Esophagus muscularis mucosa (tissue), 4 donors: ENCODE data around the gene TTLL3. TPM values are rescaled to one million over a fixed set of nuclear protein-coding genes. Genes with fewer than 3 reads are reported as not detected.

Experiments used
- DNase-seq: peaks from one replicate; pipeline ENCODE4 v3.0.0-alpha.2; 2017; ENCODE audit errors: extremely low spot score
- H3K27ac ChIP-seq, 4 donors: fragments of 200-600 bp; sonication (generic); replicated peaks in 1 of 4; 1 replicate in 3 of 4; 2 replicates in 1 of 4; pipeline ENCODE4 v1.5.1; 2016 to 2019; ENCODE audit warnings: mild to moderate bottlenecking in 1 of 4
- H3K27me3 ChIP-seq, 4 donors: fragments of 200-600 bp; sonication (generic); one replicate each; pipeline versions ENCODE4 v1.5.1 to v1.6.0; 2016 to 2019
- H3K36me3 ChIP-seq, 4 donors: fragments of 200-600 bp; sonication (generic); one replicate each; pipeline ENCODE4 v1.5.1; 2016 to 2019
- H3K4me1 ChIP-seq, 4 donors: fragments of 200-600 bp; sonication (generic); one replicate each; pipeline ENCODE4 v1.5.1; 2016 to 2019
- H3K4me3 ChIP-seq, 4 donors: fragments of 200-600 bp; sonication (generic); 1 replicate in 2 of 4; 2 replicates in 2 of 4; pipeline ENCODE4 v1.5.1; 2016 to 2019; ENCODE audit warnings: mild to moderate bottlenecking in 4 of 4, moderate library complexity in 1 of 4
- H3K9me3 ChIP-seq, 4 donors: fragments of 200-600 bp; sonication (generic); 1 replicate in 3 of 4; 2 replicates in 1 of 4; pipeline ENCODE4 v1.5.1; 2016 to 2019
- EP300 ChIP-seq: sonication (generic); formaldehyde crosslinking; IDR thresholded peaks from one replicate; pipeline ENCODE4 v1.6.1; 2017; ENCODE audit warnings: antibody characterized with exemption
- POLR2A ChIP-seq: fragments of 450-650 bp; IDR thresholded peaks from one replicate; pipeline ENCODE4 v1.6.1; 2017; ENCODE audit warnings: antibody characterized with exemption, moderate library complexity, mild to moderate bottlenecking, low read depth
- POLR2AphosphoS5 ChIP-seq, 2 donors: sonication (generic); formaldehyde crosslinking; IDR thresholded peaks; one replicate each; pipeline ENCODE4 v1.6.1; 2017; ENCODE audit warnings: antibody characterized with exemption in 2 of 2
- WGBS: methylation state at CpG from one replicate; pipeline ENCODE4 v1.1.5; 2018; 5-methylcytosine and 5-hydroxymethylcytosine counted together
- intact Hi-C: fragments of 100-400 bp; cut with DNase I; formaldehyde crosslinking; loops from one replicate; pipeline ENCODE4 v1.15.1; 2023
- total RNA-seq, 4 donors: library from RNA; depleted of rRNA; stranded (reverse); fragments of >200 nt; gene quantifications; one replicate each; pipeline versions ENCODE4 v1.1.0 to v1.2.1, GENCODE V29; 2016
- TF ChIP-seq, protein P1 (sequence below), 3 experiments: fragments of 200-600 bp in 2 of 3; fragments of 450-650 bp in 1 of 3; sonication (generic) in 2 of 3; IDR thresholded peaks; one replicate each; pipeline ENCODE4 v1.5.1; 2017 to 2019; ENCODE audit warnings: antibody characterized with exemption in 3 of 3, mild to moderate bottlenecking in 2 of 3, moderate library complexity in 1 of 3

The TTLL3 gene
- total RNA-seq, 4 donors from 2014 or later = 15.5 to 56.5 (median 25.6) TPM

DNA sequence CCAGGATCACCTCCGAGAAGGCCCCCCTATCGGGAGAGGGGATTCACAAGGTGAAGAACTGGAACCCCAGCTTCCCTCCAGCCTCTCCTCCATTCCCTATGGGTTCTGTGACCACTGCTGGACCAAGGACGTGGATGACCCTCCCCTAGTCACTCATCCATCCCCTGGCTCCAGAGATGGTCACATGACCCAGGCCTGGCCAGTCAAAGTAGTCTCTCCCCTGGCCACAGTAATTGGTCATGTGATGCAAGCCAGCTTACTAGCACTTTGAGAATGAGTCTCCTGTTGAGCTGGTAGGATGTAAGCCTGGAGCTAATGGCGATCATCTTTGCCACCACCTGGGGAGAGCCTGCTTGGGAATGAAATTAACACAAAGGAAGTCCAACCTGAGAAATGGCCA is 44.2 kb upstream of the TTLL3 start:
- no peak overlapping the region for H3K27ac ChIP-seq
- H3K9me3 ChIP-seq = no peaks in the 10 kb centered on the region
- WGBS = 93% methylated on average over 4 of the region's 4 CpGs
- DNase-seq = no peak
- peaks cover 34 to 42% (median 41%) of the 10 kb centered on the region in 4 donors for H3K4me1 ChIP-seq
- H3K27me3 ChIP-seq = no peaks in the 10 kb centered on the region
- H3K4me3 ChIP-seq = no peak overlapping the region
- TF ChIP-seq POLR2AphosphoS5 (IDR thresholded peaks at IDR 0.05) (no peak), EP300 (no peak), POLR2A (no peak)
- TF ChIP-seq, protein P1, sequence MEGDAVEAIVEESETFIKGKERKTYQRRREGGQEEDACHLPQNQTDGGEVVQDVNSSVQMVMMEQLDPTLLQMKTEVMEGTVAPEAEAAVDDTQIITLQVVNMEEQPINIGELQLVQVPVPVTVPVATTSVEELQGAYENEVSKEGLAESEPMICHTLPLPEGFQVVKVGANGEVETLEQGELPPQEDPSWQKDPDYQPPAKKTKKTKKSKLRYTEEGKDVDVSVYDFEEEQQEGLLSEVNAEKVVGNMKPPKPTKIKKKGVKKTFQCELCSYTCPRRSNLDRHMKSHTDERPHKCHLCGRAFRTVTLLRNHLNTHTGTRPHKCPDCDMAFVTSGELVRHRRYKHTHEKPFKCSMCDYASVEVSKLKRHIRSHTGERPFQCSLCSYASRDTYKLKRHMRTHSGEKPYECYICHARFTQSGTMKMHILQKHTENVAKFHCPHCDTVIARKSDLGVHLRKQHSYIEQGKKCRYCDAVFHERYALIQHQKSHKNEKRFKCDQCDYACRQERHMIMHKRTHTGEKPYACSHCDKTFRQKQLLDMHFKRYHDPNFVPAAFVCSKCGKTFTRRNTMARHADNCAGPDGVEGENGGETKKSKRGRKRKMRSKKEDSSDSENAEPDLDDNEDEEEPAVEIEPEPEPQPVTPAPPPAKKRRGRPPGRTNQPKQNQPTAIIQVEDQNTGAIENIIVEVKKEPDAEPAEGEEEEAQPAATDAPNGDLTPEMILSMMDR (IDR thresholded peaks at IDR 0.05) = no peak
- peaks cover 18 to 56% (median 44%) of the 10 kb centered on the region in 4 donors for H3K36me3 ChIP-seq
- intact Hi-C loops = no loop called here

DNA sequence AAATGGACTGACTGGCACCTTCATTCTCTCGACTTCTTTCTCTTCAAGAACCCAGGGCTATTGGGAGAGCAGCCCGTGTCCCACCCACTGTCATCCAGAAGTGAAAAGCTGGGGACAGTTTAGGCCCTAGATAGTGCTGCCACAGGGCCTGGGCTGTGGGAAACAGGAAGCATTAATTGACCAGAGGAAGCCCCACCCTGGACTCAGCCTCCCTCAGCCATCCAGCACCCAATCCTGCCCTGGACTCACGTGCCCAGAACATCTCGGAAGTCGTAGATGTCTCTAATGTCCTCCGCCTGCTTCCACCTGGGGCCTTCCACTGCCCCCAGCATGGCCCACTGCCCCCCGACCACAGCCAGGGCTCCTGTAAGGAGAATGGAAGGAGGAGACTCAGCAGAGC is 42.6 kb upstream of the TTLL3 start:
- 61% methylated on average over 7 of the region's 7 CpGs for WGBS
- H3K4me3 ChIP-seq = no peak overlapping the region
- intact Hi-C loops = no loop called here
- H3K27ac ChIP-seq = peak overlapping the region; percentile 88 to 93 (median 90)
- H3K9me3 ChIP-seq = no peaks in the 10 kb centered on the region
- H3K4me1 ChIP-seq = peaks cover 34 to 46% (median 43%) of the 10 kb centered on the region in 4 donors
- TF ChIP-seq, protein P1 (IDR thresholded peaks at IDR 0.05) = no peak
- TF ChIP-seq EP300 = no peak
- TF ChIP-seq POLR2AphosphoS5 (IDR thresholded peaks at IDR 0.05) = no peak
- TF ChIP-seq POLR2A = no peak
- no peaks in the 10 kb centered on the region for H3K27me3 ChIP-seq
- no peak for DNase-seq
- peaks cover 7 to 40% (median 28%) of the 10 kb centered on the region in 4 donors for H3K36me3 ChIP-seq

DNA sequence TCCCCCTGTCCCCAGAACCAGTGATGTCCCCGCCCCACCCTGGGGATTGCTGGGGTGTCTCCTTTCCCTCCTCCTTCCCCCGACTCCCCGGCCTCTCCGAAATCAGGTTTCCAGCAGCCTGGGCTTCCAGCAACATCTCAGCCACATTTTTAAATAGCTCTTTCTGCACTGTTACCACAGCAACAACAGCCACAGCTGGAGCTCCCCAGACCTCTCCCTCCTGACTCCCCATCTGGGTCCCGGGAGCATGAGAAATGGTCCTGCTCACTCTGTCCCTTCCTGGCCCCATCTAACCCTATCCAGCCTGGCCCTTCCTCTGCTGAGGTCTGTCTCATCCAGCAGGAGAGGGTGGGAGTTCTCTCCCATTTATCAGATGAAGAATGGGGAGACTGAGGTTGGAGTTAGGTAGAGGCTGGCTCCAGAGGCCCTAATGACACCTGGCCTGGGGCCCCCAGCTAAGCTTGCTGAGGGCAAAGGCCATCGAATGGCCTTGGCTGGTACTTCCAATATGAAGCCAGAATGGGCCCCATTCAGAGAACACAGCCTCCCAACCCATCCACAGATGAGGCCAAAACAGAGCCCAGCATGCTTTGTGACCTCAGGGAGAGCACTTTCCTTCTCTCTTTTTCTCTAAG is 41.8 kb upstream of the TTLL3 start:
- WGBS = 59% methylated on average over 6 of the region's 6 CpGs
- H3K4me3 ChIP-seq = peak overlapping the region; percentile 77 to 90 (median 85)
- peaks cover 34 to 46% (median 43%) of the 10 kb centered on the region in 4 donors for H3K4me1 ChIP-seq
- H3K9me3 ChIP-seq = no peaks in the 10 kb centered on the region
- H3K36me3 ChIP-seq = peaks cover 0 to 32% (median 20%) of the 10 kb centered on the region in 4 donors
- H3K27me3 ChIP-seq = no peaks in the 10 kb centered on the region
- no peak for TF ChIP-seq POLR2AphosphoS5 (IDR thresholded peaks at IDR 0.05)
- TF ChIP-seq, protein P1 (IDR thresholded peaks at IDR 0.05) = no peak
- TF ChIP-seq POLR2A = no peak
- no peak for TF ChIP-seq EP300
- DNase-seq = no peak
- H3K27ac ChIP-seq = peak overlapping the region; percentile 88 to 93 (median 90)
- intact Hi-C loops = no loop called here

DNA sequence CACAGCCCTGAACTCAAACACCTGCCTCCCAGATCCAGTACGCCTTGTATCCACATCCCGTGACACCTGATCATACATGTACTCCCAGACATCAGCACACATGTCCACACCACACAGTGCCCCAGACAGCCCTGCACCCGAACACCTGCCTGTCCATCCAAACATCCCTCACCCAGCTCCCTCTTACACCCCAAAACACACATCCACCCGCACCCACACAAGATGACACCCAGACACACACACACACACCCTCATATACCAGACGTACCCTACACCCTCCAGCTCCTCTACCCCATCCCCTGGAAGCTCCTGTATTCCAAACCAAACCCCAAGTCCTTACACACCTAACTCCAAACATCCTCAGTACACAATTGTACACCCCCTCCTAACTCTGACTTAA is 41.0 kb upstream of the TTLL3 start:
- peak overlapping the region; percentile 77 to 90 (median 85) for H3K4me3 ChIP-seq
- H3K9me3 ChIP-seq = no peaks in the 10 kb centered on the region
- DNase-seq = no peak
- H3K27me3 ChIP-seq = no peaks in the 10 kb centered on the region
- intact Hi-C loops = no loop called here
- peaks cover 34 to 46% (median 43%) of the 10 kb centered on the region in 4 donors for H3K4me1 ChIP-seq
- peak overlapping the region; percentile 88 to 93 (median 90) for H3K27ac ChIP-seq
- no peak for TF ChIP-seq POLR2A
- TF ChIP-seq POLR2AphosphoS5 (IDR thresholded peaks at IDR 0.05) = no peak
- TF ChIP-seq, protein P1 (IDR thresholded peaks at IDR 0.05) = no peak
- no peak for TF ChIP-seq EP300
- peaks cover 0 to 24% (median 13%) of the 10 kb centered on the region in 4 donors for H3K36me3 ChIP-seq
- WGBS = 53% methylated on average over 5 of the region's 5 CpGs
